ENCODE data around the gene HS1BP3.

DNA sequence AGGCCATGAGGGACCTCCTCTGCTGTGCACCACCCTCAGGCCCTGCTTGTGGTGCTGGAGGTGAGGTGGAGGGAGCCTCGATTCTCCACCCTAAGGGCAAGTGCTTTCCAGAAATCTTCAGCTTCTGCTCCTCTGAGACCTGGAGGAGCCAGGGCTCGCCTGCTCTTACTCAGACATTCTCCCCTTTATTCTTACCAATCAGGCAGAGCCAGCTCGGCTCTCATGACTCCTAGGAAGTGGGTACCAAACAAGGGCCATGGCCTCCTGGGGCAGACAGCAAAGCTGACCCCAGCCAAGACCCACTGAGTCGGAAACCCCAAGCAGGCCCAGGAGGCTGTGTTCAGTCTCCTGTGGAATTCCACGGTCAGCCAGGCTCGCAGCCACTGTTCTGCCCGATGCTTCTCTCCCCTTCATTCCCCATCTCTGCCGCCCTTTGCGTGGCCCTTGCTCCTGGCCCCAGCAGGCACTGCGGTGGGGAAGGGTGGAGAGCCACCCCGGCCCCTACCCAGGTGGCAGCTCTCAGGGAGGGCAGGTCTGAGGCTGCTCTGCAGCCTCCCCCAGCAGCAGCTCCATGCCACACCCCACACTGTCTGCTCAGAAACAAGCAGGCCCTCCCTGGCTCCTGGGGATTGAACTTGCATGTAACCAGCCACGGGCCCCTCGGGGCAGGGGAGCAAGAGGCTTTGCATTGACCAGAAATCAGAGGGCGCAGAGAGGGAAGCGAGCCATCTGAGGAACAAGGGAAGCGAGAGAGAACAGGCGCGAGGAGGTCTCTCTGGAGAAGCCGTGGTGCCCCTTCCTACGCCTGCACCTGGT lies 24.0 kb downstream of the HS1BP3 start:
- TF ChIP-seq, protein P1, sequence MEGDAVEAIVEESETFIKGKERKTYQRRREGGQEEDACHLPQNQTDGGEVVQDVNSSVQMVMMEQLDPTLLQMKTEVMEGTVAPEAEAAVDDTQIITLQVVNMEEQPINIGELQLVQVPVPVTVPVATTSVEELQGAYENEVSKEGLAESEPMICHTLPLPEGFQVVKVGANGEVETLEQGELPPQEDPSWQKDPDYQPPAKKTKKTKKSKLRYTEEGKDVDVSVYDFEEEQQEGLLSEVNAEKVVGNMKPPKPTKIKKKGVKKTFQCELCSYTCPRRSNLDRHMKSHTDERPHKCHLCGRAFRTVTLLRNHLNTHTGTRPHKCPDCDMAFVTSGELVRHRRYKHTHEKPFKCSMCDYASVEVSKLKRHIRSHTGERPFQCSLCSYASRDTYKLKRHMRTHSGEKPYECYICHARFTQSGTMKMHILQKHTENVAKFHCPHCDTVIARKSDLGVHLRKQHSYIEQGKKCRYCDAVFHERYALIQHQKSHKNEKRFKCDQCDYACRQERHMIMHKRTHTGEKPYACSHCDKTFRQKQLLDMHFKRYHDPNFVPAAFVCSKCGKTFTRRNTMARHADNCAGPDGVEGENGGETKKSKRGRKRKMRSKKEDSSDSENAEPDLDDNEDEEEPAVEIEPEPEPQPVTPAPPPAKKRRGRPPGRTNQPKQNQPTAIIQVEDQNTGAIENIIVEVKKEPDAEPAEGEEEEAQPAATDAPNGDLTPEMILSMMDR (IDR thresholded peaks at IDR 0.05), result no peak
- TF ChIP-seq POLR2A (IDR thresholded peaks at IDR 0.05), result no peak
